Sigmoid colon (tissue), 7 donors: Measurements from ENCODE around the gene TUNAR. TPM values are rescaled to one million over a fixed set of nuclear protein-coding genes. Genes with fewer than 3 reads are reported as not detected.

ENCODE experiments used
- DNase-seq: peaks from one replicate; pipeline ENCODE4 v3.0.0-alpha.2; 2019
- H3K27ac ChIP-seq, 4 donors: fragments of 200-600 bp; sonication (generic); one replicate each; pipeline ENCODE4 v1.5.1; 2016 to 2019; ENCODE audit warnings: mild to moderate bottlenecking in 1 of 4
- H3K27me3 ChIP-seq, 3 donors: fragments of 200-600 bp; sonication (generic); one replicate each; pipeline ENCODE4 v1.5.1; 2019; ENCODE audit warnings: mild to moderate bottlenecking in 1 of 3
- H3K36me3 ChIP-seq, 4 donors: fragments of 200-600 bp; sonication (generic); one replicate each; pipeline ENCODE4 v1.5.1; 2016 to 2019
- H3K4me1 ChIP-seq, 4 donors: fragments of 200-600 bp; sonication (generic); one replicate each; pipeline ENCODE4 v1.5.1; 2017 to 2019
- H3K4me3 ChIP-seq, 4 donors: fragments of 200-600 bp; sonication (generic); one replicate each; pipeline ENCODE4 v1.5.1; 2017 to 2019; ENCODE audit warnings: mild to moderate bottlenecking in 2 of 4, moderate library complexity in 1 of 4
- H3K9me3 ChIP-seq, 4 donors: fragments of 200-600 bp in 3 of 4; sonication (generic) in 3 of 4; one replicate each; pipeline versions ENCODE4 v1.5.1 to v1.6.1; 2013 to 2019
- CTCF ChIP-seq, 4 experiments: fragments of 450-650 bp in 3 of 4; fragments of 200-600 bp in 1 of 4; IDR thresholded peaks; one replicate each; pipeline ENCODE4 v1.5.1; 2016 to 2019; ENCODE audit warnings: antibody characterized with exemption in 4 of 4, mild to moderate bottlenecking in 3 of 4, moderate library complexity in 2 of 4
- EP300 ChIP-seq, 4 donors: sonication (generic); formaldehyde crosslinking; IDR thresholded peaks; one replicate each; pipeline ENCODE4 v1.6.1; 2017; ENCODE audit warnings: antibody characterized with exemption in 4 of 4
- POLR2A ChIP-seq, 2 donors: fragments of 450-650 bp; IDR thresholded peaks; one replicate each; pipeline ENCODE4 v1.6.1; 2016; ENCODE audit warnings: antibody characterized with exemption in 2 of 2, mild to moderate bottlenecking in 2 of 2, moderate library complexity in 2 of 2
- POLR2AphosphoS5 ChIP-seq, 4 donors: sonication (generic); formaldehyde crosslinking; IDR thresholded peaks; one replicate each; pipeline ENCODE4 v1.6.1; 2017; ENCODE audit warnings: antibody characterized with exemption in 4 of 4
- WGBS, 2 donors: extraction: QIAGEN DNeasy Blood & Tissue Kit; methylation state at CpG; one replicate each; pipeline ENCODE4 v1.1.7; 2013; 5-methylcytosine and 5-hydroxymethylcytosine counted together
- intact Hi-C: fragments of 100-400 bp; cut with DNase I; formaldehyde crosslinking; loops from one replicate; pipeline ENCODE4 v1.15.1; 2023
- polyA plus RNA-seq, 3 donors: library from polyadenylated mRNA; stranded (reverse); fragments of 200-250 nt; gene quantifications; one replicate each; pipeline ENCODE4 v1.2.3, GENCODE V29; 2013
- total RNA-seq, 4 donors: library from RNA; depleted of rRNA; stranded (reverse); fragments of >200 nt; gene quantifications; one replicate each; pipeline ENCODE4 v1.1.0, GENCODE V29; 2016
- donor health status: healthy with polysubstance abuse.
- donor health status: Bipolar disorder and iron deficiency.
- donor health status: healthy.

TUNAR gene
- total and polyA plus RNA-seq, 7 donors = 0.12 TPM; not detected in 6

- H3K27me3 ChIP-seq = peaks cover 14 to 71% (median 34%) of the 10 kb centered on the region in 3 donors
- H3K27ac ChIP-seq = no peak overlapping the region
- peaks cover 0 to 17% (median 14%) of the 10 kb centered on the region in 4 donors for H3K4me1 ChIP-seq
- TF ChIP-seq CTCF (IDR thresholded peaks at IDR 0.05) = no peak
- H3K9me3 ChIP-seq = no peaks in the 10 kb centered on the region
- intact Hi-C loops = no loop called here
- DNase-seq = no peak
- 3 to 14% methylated on average over 103 of the region's 103 CpGs for WGBS, 2 donors
- peak overlapping the region in 2 of 4 donors; percentile 37 to 42 for H3K4me3 ChIP-seq
- no peaks in the 10 kb centered on the region for H3K36me3 ChIP-seq
Observed at GRCh38 chr14:95875831-95876760, 536 bp upstream of the TUNAR start.

- intact Hi-C loops = no loop called here
- DNase-seq = no peak
- H3K9me3 ChIP-seq = no peaks in the 10 kb centered on the region
- peaks cover 0 to 17% (median 14%) of the 10 kb centered on the region in 4 donors for H3K4me1 ChIP-seq
- WGBS, 2 donors = 74 to 77% methylated on average over 4 of the region's 4 CpGs
- no peak overlapping the region for H3K27ac ChIP-seq
- TF ChIP-seq POLR2A (IDR thresholded peaks at IDR 0.05) (no peak), CTCF (IDR thresholded peaks at IDR 0.05) (no peak), EP300 (IDR thresholded peaks at IDR 0.05) (no peak), POLR2AphosphoS5 (IDR thresholded peaks at IDR 0.05) (no peak)
- no peak overlapping the region for H3K4me3 ChIP-seq
- no peaks in the 10 kb centered on the region for H3K36me3 ChIP-seq
- H3K27me3 ChIP-seq = peaks cover 14 to 74% (median 34%) of the 10 kb centered on the region in 3 donors
Observed at GRCh38 chr14:95877633-95878032, 1.0 kb downstream of the TUNAR start.

DNA sequence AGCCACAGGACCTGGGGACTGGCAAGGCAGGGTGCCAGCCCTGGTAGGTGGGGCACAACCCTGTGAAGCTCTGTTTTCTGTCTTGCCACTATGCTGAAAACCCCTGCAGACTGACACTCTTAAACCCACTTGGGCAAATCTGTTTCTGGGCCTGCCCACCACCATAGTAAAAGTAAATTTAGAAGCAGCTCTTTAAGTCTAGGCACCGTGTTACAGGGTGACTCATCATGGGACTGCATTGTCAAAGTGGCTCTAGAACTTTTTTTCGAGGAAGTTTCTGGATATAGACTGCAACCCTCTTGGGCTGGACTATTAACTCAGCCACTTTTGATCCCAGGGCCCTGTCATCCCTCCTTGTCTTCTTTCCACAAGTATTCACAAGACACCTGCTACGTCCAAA lies 7.7 kb downstream of the TUNAR start:
- H3K9me3 ChIP-seq = no peaks in the 10 kb centered on the region
- 60 to 79% methylated on average over 3 of the region's 3 CpGs for WGBS, 2 donors

DNA sequence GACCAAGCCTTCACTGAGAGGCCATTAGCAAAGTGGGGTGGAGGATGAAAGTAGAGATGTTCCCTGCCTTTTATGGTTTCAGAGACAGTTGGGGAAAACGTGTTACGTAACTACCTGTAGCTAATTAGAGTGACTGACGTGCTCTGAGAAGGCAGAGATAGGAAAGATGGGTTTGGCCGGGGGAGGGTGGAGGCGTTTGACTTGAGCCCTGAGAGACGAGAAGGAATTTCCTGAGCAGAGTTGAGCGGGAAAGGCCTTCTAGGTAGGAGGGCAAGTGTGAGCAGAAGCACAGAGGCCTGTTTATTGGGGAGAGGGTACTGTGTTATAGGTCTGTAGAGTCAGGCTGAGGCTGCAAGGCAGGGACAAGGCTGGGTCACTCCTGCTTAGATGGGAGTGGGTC lies 8.6 kb downstream of the TUNAR start:
- Histone ChIP-seq H3K4me1 (no peaks in the 10 kb centered on the region), H3K27ac (no peak overlapping the region), H3K9me3 (no peaks in the 10 kb centered on the region), H3K4me3 (no peak overlapping the region), H3K27me3 (peaks cover 0 to 16% (median 0%) of the 10 kb centered on the region in 3 donors), H3K36me3 (no peaks in the 10 kb centered on the region)
- no peak for DNase-seq
- TF ChIP-seq EP300 (IDR thresholded peaks at IDR 0.05) (no peak), POLR2A (IDR thresholded peaks at IDR 0.05) (no peak), CTCF (IDR thresholded peaks at IDR 0.05) (no peak), POLR2AphosphoS5 (IDR thresholded peaks at IDR 0.05) (no peak)
- WGBS, 2 donors = 43 to 49% methylated on average over 7 of the region's 7 CpGs
- intact Hi-C loops = no loop called here

More for the DNA sequence above, 7.7 kb downstream of the TUNAR start:
- TF ChIP-seq POLR2AphosphoS5 (IDR thresholded peaks at IDR 0.05) (no peak), CTCF (IDR thresholded peaks at IDR 0.05) (no peak), EP300 (IDR thresholded peaks at IDR 0.05) (no peak), POLR2A (IDR thresholded peaks at IDR 0.05) (no peak)
- no peak overlapping the region for H3K27ac ChIP-seq
- H3K36me3 ChIP-seq = no peaks in the 10 kb centered on the region
- H3K4me1 ChIP-seq = no peaks in the 10 kb centered on the region
- intact Hi-C loops = no loop called here
- H3K4me3 ChIP-seq = no peak overlapping the region
- H3K27me3 ChIP-seq = peaks cover 0 to 24% (median 0%) of the 10 kb centered on the region in 3 donors
- no peak for DNase-seq
